NOMO-1 treated with DMSO at 0.1 percent for 48 hours (cell line): ENCODE data around the gene P4HA1.

Source experiments
- DNase-seq: peaks from one replicate; lab custom pipeline; 2025; ENCODE audit not compliant: unreplicated experiment; lab: John Stamatoyannopoulos, UW

P4HA1 gene

GRCh38 chr10:72981028-72981881 is 115.4 kb downstream of the P4HA1 start:
- DNase-seq: no peak

GRCh38 chr10:72980348-72980747 is 116.3 kb downstream of the P4HA1 start:
- no peak for DNase-seq

GRCh38 chr10:72979709-72980108 is 117.0 kb downstream of the P4HA1 start:
- DNase-seq: no peak

DNA sequence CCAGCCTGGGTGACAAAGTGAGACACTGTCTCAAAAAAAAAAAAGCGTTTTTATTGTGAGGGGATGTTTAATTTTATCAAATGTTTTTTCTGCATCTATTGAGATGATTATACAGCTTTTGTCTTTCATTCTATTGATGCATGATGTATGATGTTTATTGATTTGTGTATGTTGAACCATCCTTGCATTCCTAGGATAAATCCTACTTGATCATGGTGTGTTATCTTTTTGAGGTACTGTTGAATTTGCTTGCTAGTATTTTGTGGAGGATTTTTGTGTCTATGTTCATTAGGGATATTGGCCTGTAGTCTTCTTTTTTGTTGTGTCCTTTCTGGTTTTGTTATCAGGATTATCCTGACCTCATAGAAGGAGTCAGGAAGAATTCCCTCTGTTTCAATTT is 119.8 kb downstream of the P4HA1 start:
- no peak for DNase-seq
